ENCODE data around the gene EIF4G3. TPM values are rescaled to one million over a fixed set of nuclear protein-coding genes. Genes with fewer than 3 reads are reported as not detected.

The EIF4G3 gene
- total RNA-seq, 1 donor from 2014 or later: 38.4 TPM

GRCh38 chr1:20882837-20883236 is 293.9 kb downstream of the EIF4G3 start:
- TF ChIP-seq CTCF (IDR thresholded peaks at IDR 0.05; ENCODE audit: insufficient read depth, low read length, poor library complexity, severe bottlenecking): no peak
- H3K36me3 ChIP-seq (ENCODE audit: control insufficient read depth, insufficient read depth, low read length): no peaks in the 10 kb centered on the region
- H3K27me3 ChIP-seq (ENCODE audit: control insufficient read depth, insufficient read depth, low read length): no peaks in the 10 kb centered on the region
- no peak for DNase-seq (ENCODE audit: low read depth)
- no peak overlapping the region for H3K4me3 ChIP-seq (ENCODE audit: low read depth, low read length)

- DNase-seq (ENCODE audit: low read depth): no peak
- TF ChIP-seq CTCF (IDR thresholded peaks at IDR 0.05; ENCODE audit: insufficient read depth, low read length, poor library complexity, severe bottlenecking): no peak
These were observed 297.9 kb downstream of the EIF4G3 start for GRCh38 chr1:20878799-20879198.

GRCh38 chr1:20875198-20875973 is 301.3 kb downstream of the EIF4G3 start:
- TF ChIP-seq CTCF (IDR thresholded peaks at IDR 0.05; ENCODE audit: insufficient read depth, low read length, poor library complexity, severe bottlenecking): no peak
- Histone ChIP-seq H3K27me3 (ENCODE audit: control insufficient read depth, insufficient read depth, low read length) (no peaks in the 10 kb centered on the region), H3K4me3 (ENCODE audit: low read depth, low read length) (no peak overlapping the region), H3K36me3 (ENCODE audit: control insufficient read depth, insufficient read depth, low read length) (no peaks in the 10 kb centered on the region)
- no peak for DNase-seq (ENCODE audit: low read depth)

More at GRCh38 chr1:20878799-20879198, 297.9 kb downstream of the EIF4G3 start:
- Histone ChIP-seq H3K36me3 (ENCODE audit: control insufficient read depth, insufficient read depth, low read length) (no peaks in the 10 kb centered on the region), H3K4me3 (ENCODE audit: low read depth, low read length) (no peak overlapping the region), H3K27me3 (ENCODE audit: control insufficient read depth, insufficient read depth, low read length) (no peaks in the 10 kb centered on the region)

GRCh38 chr1:20873311-20873710 is 303.4 kb downstream of the EIF4G3 start:
- no peak overlapping the region for H3K4me3 ChIP-seq (ENCODE audit: low read depth, low read length)
- H3K27me3 ChIP-seq (ENCODE audit: control insufficient read depth, insufficient read depth, low read length): no peaks in the 10 kb centered on the region
- DNase-seq (ENCODE audit: low read depth): no peak
- no peaks in the 10 kb centered on the region for H3K36me3 ChIP-seq (ENCODE audit: control insufficient read depth, insufficient read depth, low read length)
- TF ChIP-seq CTCF (IDR thresholded peaks at IDR 0.05; ENCODE audit: insufficient read depth, low read length, poor library complexity, severe bottlenecking): no peak

- H3K36me3 ChIP-seq (ENCODE audit: control insufficient read depth, insufficient read depth, low read length): no peaks in the 10 kb centered on the region
- peak; percentile 64 for DNase-seq (ENCODE audit: low read depth)
- no peak for TF ChIP-seq CTCF (IDR thresholded peaks at IDR 0.05; ENCODE audit: insufficient read depth, low read length, poor library complexity, severe bottlenecking)
- H3K27me3 ChIP-seq (ENCODE audit: control insufficient read depth, insufficient read depth, low read length): no peaks in the 10 kb centered on the region
- no peak overlapping the region for H3K4me3 ChIP-seq (ENCODE audit: low read depth, low read length)
These were observed 305.3 kb downstream of the EIF4G3 start for GRCh38 chr1:20871419-20871818.

GRCh38 chr1:20870718-20871117 is 306.0 kb downstream of the EIF4G3 start:
- DNase-seq (ENCODE audit: low read depth): no peak
- H3K36me3 ChIP-seq (ENCODE audit: control insufficient read depth, insufficient read depth, low read length): no peaks in the 10 kb centered on the region
- TF ChIP-seq CTCF (IDR thresholded peaks at IDR 0.05; ENCODE audit: insufficient read depth, low read length, poor library complexity, severe bottlenecking): no peak
- no peak overlapping the region for H3K4me3 ChIP-seq (ENCODE audit: low read depth, low read length)
- no peaks in the 10 kb centered on the region for H3K27me3 ChIP-seq (ENCODE audit: control insufficient read depth, insufficient read depth, low read length)
